Activated T-cell treated with anti-CD3 and anti-CD28 coated beads, Interleukin-2, amount 50 U/mL, for 4 hours (primary cell): ENCODE data around the gene AHSG. TPM values are rescaled to one million over a fixed set of nuclear protein-coding genes. Genes with fewer than 3 reads are reported as not detected.
"Not testable (repeated sequence)": the region's sequence is repeated elsewhere in the genome, so short reads cannot be mapped to it uniquely, and the experiment has no call there.

ENCODE experiments used
- ATAC-seq, 2 donors: fragments of 200-7000 bp; cut with Tn5 transposase; one replicate each; pipeline ENCODE4 v1.10.0; 2021
- DNase-seq: peaks from one replicate; pipeline ENCODE4 v3.0.0-alpha.2; 2020
- H3K27me3 Mint-ChIP-seq: one replicate; pipeline ENCODE4 v1.8.0; 2021; ENCODE audit warnings: low read depth, mixed read lengths
- H3K36me3 Mint-ChIP-seq: one replicate; pipeline ENCODE4 v1.8.0; 2022; ENCODE audit warnings: mixed read lengths; ENCODE audit not compliant: insufficient read depth
- H3K4me1 Mint-ChIP-seq: one replicate; pipeline ENCODE4 v1.8.0; 2021; ENCODE audit warnings: low read depth, mixed read lengths
- H3K4me3 Mint-ChIP-seq: one replicate; pipeline ENCODE4 v1.8.0; 2021; ENCODE audit warnings: mild to moderate bottlenecking, moderate library complexity, mixed read lengths
- H3K9me3 Mint-ChIP-seq: one replicate; pipeline ENCODE4 v1.8.0; 2021; ENCODE audit warnings: mixed read lengths
- total RNA-seq, 3 donors: library from RNA; stranded (reverse); gene quantifications; one replicate each; pipeline ENCODE4 v1.2.1, GENCODE V29; 2021

AHSG gene, protein sequence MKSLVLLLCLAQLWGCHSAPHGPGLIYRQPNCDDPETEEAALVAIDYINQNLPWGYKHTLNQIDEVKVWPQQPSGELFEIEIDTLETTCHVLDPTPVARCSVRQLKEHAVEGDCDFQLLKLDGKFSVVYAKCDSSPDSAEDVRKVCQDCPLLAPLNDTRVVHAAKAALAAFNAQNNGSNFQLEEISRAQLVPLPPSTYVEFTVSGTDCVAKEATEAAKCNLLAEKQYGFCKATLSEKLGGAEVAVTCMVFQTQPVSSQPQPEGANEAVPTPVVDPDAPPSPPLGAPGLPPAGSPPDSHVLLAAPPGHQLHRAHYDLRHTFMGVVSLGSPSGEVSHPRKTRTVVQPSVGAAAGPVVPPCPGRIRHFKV
- under 1 TPM; 0.66 to 0.86 (median 0.84) TPM for total RNA-seq

DNA sequence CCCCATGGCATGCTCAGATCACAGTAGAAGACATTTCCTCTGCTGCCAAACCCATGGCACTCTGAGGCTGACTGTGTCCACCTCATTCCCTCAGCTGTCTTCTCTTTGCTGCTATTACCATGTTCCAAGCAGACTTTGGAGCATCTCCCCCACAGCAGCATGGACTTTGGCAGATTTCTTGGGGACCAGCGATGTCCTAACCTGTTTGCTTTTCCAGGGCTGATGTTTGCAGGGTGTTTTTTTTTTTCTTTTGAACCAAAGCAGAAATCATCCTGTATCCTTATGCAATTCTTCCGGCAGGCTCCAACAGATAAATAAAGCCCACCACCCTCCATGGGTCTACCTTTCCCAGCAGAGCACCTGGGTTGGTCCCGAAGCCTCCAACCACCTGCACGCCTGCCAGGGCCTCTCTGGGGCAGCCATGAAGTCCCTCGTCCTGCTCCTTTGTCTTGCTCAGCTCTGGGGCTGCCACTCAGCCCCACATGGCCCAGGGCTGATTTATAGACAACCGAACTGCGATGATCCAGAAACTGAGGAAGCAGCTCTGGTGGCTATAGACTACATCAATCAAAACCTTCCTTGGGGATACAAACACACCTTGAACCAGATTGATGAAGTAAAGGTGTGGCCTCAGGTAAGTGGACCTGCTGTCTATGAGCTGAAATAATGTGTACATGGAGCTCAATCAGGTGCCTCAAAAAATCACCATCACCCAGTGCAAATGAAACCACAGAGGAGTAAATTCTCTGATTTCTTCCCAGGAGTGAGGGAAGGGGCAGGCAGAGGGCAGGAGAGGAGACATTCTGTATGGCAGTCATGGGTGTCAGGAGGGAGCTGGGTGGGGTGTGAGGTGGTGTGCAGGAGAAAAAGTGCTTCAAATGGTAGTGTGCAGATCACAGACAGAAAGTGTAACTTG, at the start of gene AHSG:
TSS of gene AHSG (plus strand) at position 340 of the 916 bp plus-strand sequence. CDS start at position 422, 82 bp downstream.
- H3K9me3 Mint-ChIP-seq, result no peaks in the 10 kb centered on the region
- H3K36me3 Mint-ChIP-seq, result no peaks in the 10 kb centered on the region
- H3K27me3 Mint-ChIP-seq, result peaks cover 17% of the 10 kb centered on the region
- ATAC-seq (no peak), DNase-seq (no peak)
- H3K4me3 Mint-ChIP-seq, result no peak within 1 kb of the TSS
- peaks cover 17% of the 10 kb centered on the region for H3K4me1 Mint-ChIP-seq

DNA sequence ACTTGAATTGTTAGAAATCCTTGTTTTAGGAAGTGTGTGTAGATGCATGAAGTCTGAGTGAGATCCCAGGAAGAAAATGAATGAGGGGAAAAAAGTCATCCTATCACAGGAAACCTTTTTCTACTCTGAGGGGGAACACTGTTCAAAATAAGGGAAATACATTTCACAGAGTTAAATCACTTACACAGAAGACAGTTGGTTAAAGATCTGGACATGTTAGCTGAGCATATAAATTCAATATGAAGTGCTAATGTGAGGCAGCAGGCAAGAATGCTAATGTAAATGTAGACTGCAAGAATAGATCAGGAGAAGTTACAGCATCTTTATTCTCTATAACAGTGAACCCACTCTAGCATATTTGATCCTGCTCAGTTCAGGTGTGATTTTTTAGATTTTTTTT, 48.3 kb upstream of the AHSG start:
- ATAC-seq (no peak), DNase-seq (no peak)
- no peaks in the 10 kb centered on the region for H3K27me3 Mint-ChIP-seq
- H3K9me3 Mint-ChIP-seq, result no peaks in the 10 kb centered on the region
- peak overlapping the region; percentile 4 for H3K4me3 Mint-ChIP-seq
- H3K36me3 Mint-ChIP-seq, result peaks cover 16% of the 10 kb centered on the region
- peaks cover 66% of the 10 kb centered on the region for H3K4me1 Mint-ChIP-seq

DNA sequence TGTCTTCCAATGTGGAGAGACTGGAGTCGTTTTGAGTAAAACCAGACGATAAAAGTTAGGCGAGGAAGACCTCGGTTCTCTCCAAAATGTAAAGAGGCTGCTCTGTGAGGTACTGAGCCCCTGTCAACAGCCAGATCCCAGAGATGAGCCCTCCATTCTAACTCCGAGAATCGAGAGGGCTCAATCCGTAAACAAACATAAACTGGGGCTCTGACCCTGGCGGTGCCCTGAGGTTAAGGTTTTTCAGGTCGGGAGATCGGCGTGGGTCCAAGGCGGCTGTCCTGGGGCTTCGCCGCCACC, 46.1 kb upstream of the AHSG start:
- peak in 1 of 2 donors; percentile 0 for ATAC-seq
- Mint-ChIP-seq H3K4me1 (peaks cover 67% of the 10 kb centered on the region), H3K4me3 (peak overlapping the region; percentile 93)

DNA sequence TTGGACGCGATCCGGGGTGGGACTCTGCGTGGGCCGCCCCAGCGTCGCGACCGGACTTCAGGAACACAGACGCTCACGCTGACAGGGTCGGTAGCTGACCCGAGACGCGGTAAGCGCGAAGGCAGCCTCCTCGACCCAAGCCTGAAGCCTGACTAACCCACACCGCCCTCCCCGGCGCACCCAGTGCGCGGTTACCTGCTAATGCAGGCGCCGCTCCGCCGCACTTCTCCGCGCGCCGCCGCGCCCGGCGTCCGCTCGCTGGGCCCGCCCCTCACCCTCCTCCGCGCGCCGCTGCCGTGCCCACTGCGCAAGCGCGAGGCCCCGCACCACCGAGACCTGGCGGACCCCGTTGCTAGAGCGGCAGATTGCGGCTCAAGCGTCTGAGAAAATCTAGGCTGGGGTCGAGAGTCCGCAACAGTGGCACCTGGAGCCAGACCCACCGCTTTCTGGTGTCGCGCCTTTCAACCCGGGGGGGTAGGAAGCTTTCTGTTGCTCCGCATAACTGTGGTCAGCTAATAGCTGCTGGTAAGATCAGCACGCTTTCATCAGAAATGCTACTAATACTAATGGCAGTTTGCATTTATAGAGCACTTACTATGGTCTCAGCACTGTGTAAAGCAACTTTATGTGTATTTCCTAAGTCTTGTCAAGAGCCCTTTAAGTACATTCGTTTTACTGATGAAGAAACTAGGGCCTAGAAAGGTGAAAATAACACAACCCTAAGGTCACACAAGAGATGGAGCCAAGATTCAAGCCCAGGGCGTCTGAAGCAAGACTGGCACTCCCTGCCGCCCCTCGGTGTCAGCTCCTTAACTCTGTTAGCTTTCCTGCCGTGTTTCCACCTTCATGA, 45.6 kb upstream of the AHSG start, which contains the start of gene TBCCD1:
TSS of gene TBCCD1 (minus strand) at position 268 of the 850 bp plus-strand sequence. CDS start 3,010 bp downstream, outside the sequence.
- peak; percentile 66 to 70 for ATAC-seq
- no peaks in the 10 kb centered on the region for H3K9me3 Mint-ChIP-seq
- H3K4me1 Mint-ChIP-seq, result peaks cover 66% of the 10 kb centered on the region
- DNase-seq, result peak; percentile 92
- peaks cover 7% of the 10 kb centered on the region for H3K36me3 Mint-ChIP-seq
- H3K27me3 Mint-ChIP-seq, result no peaks in the 10 kb centered on the region
- H3K4me3 Mint-ChIP-seq, result peak within 1 kb of the TSS; percentile 93

More for the DNA sequence above, 46.1 kb upstream of the AHSG start:
- no peaks in the 10 kb centered on the region for H3K9me3 Mint-ChIP-seq
- H3K27me3 Mint-ChIP-seq, result no peaks in the 10 kb centered on the region
- no peak for DNase-seq
- peaks cover 10% of the 10 kb centered on the region for H3K36me3 Mint-ChIP-seq

DNA sequence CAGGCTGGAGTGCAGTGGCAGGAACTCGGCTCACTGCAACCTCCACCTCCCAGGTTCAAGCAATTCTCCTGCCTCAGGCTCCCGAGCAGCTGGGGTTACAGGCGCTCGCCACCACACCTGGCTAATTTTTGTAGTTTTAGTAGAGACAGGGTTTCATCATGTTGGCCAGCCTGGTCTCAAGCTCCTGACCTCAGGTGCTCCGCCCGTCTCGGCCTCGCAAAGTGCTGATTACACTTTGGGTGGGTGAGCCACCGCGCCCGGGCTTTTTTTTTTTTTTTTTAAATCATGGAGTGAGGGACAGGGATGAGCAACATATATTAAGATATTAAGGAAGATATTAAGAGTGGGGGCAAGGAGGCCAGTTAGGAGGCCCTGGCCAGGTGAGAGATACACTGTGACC, 43.5 kb upstream of the AHSG start:
- not testable (repeated sequence) for H3K27me3 Mint-ChIP-seq

DNA sequence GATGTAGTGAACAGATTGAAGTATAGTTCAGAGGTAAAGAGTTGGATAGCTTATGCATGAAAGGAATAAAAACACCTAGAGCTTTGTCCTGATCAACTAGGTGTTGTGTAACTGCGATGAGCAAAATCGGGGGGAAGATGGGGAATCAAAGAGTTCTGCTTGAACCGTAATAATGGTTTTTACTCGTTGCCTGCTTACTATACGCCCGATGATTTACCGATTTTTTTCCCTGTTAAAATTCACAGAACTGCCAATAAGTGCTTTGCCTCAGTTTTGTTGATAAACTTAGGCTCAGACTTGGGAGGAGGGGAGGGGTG, 43.1 kb upstream of the AHSG start:
- peaks cover 14% of the 10 kb centered on the region for H3K36me3 Mint-ChIP-seq
- no peaks in the 10 kb centered on the region for H3K9me3 Mint-ChIP-seq
- peak overlapping the region; percentile 99 for H3K4me3 Mint-ChIP-seq
- no peak for DNase-seq
- H3K27me3 Mint-ChIP-seq, result no peaks in the 10 kb centered on the region
- ATAC-seq, result no peak
- peaks cover 59% of the 10 kb centered on the region for H3K4me1 Mint-ChIP-seq

More for the DNA sequence above, 43.5 kb upstream of the AHSG start:
- Mint-ChIP-seq H3K4me3 (peak overlapping the region; percentile 99), H3K36me3 (peaks cover 10% of the 10 kb centered on the region), H3K4me1 (peaks cover 59% of the 10 kb centered on the region)
- not testable (repeated sequence) for DNase-seq, H3K9me3 Mint-ChIP-seq, ATAC-seq

DNA sequence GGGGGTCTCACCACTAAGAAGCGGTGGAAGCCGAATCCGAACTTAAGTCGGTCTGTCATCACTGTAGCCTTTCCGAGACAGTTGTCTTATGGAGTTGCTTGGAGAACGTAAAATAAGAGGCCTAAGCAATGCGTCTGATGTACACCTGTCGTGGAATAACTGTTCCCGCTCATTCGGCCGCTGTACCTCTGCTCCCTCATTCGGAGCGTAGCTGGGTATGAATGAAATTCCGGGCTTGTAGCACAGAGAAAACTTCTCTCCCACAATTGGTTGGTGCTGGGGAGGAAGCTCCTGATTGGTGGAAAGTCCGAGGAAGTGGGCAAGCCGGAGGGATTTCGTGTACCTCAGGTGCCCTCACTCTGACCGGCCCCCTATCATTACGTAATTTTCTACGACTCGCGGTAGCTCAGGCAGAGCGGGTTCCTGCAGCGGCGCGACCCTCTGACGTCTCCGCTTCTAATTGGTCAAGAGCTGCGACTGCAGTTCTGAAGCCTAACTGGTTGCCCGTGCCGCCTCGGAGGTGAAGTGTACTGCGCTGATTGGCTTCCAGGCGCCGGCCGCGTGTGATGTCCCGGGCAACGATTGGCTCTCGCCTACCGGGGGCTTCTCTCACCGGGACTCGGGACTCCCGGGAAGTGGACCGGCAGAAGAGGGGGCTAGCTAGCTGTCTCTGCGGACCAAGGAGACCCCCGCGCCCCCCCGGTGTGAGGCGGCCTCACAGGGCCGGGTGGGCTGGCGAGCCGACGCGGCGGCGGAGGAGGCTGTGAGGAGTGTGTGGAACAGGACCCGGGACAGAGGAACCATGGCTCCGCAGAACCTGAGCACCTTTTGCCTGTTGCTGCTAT, 42.5 kb upstream of the AHSG start, which contains the start of gene DNAJB11:
TSS of gene DNAJB11 (plus strand) at position 625 of the 845 bp plus-strand sequence. CDS start at position 803, 178 bp downstream.
- H3K27me3 Mint-ChIP-seq, result no peaks in the 10 kb centered on the region
- peaks cover 58% of the 10 kb centered on the region for H3K4me1 Mint-ChIP-seq
- peak within 1 kb of the TSS; percentile 99 for H3K4me3 Mint-ChIP-seq
- DNase-seq (peak; percentile 97), ATAC-seq (peak; percentile 85 to 88)
- H3K36me3 Mint-ChIP-seq, result peaks cover 14% of the 10 kb centered on the region
- H3K9me3 Mint-ChIP-seq, result no peaks in the 10 kb centered on the region

DNA sequence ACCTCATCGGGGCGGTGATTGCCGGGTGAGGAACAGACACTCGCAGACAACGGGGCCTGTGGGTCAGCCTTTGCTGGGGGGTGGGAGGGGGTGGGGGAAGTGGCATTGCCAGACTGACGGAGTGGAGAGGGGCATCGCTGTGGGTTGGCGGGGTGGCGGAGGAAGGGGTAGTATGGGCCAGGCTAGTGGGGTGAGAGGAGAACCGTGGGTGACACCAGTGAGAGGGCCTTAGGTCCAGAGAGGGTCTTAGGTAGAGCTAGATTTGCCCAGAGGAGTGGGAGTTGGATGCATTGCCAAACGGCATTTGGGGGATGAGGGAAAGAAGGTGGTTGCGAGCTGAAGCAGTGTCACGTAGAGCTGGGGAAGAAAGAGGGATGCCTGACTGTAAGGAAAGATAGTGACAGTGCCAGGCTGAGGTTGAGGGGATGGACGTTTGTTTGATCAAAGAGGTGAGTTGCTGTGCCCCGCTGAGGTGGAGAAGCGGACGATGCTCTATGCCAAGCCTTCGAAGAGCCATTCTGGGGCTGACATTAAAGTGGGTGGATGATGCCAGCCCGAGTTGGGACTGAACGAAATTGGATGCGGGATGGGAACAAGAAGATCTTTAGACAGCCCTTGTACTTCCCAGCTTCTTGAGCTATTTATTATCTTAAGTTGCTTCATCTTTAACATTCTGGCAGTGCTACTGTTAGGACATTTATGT, 41.8 kb upstream of the AHSG start:
- ATAC-seq, result no peak
- Mint-ChIP-seq H3K9me3 (no peaks in the 10 kb centered on the region), H3K36me3 (peaks cover 17% of the 10 kb centered on the region), H3K4me3 (peak overlapping the region; percentile 99), H3K27me3 (no peaks in the 10 kb centered on the region), H3K4me1 (peaks cover 57% of the 10 kb centered on the region)
- DNase-seq, result no peak

DNA sequence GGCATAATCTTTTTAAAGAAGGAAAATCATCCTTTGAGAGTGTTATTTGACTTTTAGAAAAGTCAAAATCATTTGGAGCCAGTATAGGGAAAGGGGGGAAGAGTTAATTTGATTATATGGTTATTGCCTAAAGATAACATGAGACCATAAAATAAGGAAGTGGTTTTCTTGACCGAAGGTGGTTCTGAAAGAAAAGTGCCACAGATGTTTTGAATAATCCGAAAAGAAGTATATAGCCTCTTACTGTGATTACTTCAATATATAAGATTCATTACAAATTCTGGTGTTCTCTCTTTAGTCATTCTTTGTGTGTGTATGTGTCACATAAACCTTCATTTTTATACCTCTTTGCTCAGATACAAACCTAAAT, 41.2 kb upstream of the AHSG start:
- ATAC-seq, result no peak

DNA sequence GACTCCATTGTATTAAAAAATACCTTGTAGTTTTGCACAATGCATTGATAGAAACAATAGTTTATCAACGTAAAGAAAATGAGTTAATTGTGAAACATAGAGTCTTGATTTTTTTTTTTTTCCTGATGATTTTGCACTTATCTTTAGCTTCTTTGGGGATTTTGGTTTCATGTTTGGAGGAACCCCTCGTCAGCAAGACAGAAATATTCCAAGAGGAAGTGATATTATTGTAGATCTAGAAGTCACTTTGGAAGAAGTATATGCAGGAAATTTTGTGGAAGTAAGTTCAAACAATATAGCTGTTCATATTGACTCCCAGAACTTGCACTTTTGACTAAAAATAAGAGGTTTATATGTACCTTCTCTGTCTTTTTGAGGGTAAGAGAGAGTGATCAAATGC, 35.3 kb upstream of the AHSG start:
- Mint-ChIP-seq H3K27me3 (no peaks in the 10 kb centered on the region), H3K4me3 (no peak overlapping the region), H3K4me1 (peaks cover 23% of the 10 kb centered on the region), H3K9me3 (no peaks in the 10 kb centered on the region), H3K36me3 (peaks cover 46% of the 10 kb centered on the region)
- ATAC-seq, result no peak
- DNase-seq, result no peak

More for the DNA sequence above, 41.2 kb upstream of the AHSG start:
- Mint-ChIP-seq H3K9me3 (no peaks in the 10 kb centered on the region), H3K27me3 (no peaks in the 10 kb centered on the region), H3K4me1 (peaks cover 53% of the 10 kb centered on the region), H3K36me3 (peaks cover 20% of the 10 kb centered on the region), H3K4me3 (peak overlapping the region; percentile 99)
- no peak for DNase-seq

DNA sequence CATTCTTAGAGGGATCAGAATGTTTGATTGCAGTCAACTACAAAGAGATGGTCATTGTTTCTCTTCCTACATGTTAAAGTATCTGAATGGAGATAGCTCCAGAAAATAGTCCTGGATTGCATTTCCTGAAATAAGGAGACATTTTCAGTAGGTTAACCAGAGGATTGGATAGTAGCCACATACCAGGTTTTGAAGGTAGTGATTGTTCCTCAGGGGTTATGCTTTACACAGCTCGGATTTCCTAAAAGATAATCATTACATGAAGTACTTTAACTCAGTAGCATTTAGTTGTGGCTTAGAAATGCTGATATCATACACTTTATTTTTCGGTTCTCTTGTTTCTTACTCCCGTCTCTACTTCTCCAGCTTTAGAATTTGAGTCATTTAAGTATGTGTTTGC, 32.1 kb upstream of the AHSG start:
- no peak for ATAC-seq
- peaks cover 6% of the 10 kb centered on the region for H3K4me1 Mint-ChIP-seq
- H3K9me3 Mint-ChIP-seq, result no peaks in the 10 kb centered on the region
- no peak overlapping the region for H3K4me3 Mint-ChIP-seq
- no peak for DNase-seq
- no peaks in the 10 kb centered on the region for H3K27me3 Mint-ChIP-seq
- peaks cover 61% of the 10 kb centered on the region for H3K36me3 Mint-ChIP-seq

DNA sequence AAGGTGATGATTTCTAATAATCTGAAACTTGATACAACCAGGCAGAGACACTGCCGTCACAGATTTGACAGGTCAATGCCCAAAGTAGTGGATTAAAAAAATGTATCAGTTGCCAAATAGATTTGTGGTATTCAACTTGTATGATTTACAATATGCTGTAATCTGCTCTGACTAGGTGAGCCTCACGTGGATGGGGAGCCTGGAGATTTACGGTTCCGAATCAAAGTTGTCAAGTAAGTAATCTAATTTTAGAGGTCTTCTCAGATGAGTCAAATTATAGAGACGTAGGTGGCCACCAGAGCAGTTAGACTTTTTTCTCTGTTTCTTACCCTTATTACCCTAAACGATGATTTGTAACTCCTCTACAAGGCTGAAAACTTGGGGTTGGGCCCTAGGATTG, 30.3 kb upstream of the AHSG start:
- Mint-ChIP-seq H3K4me3 (no peak overlapping the region), H3K36me3 (peaks cover 61% of the 10 kb centered on the region)
- no peak for ATAC-seq

DNA sequence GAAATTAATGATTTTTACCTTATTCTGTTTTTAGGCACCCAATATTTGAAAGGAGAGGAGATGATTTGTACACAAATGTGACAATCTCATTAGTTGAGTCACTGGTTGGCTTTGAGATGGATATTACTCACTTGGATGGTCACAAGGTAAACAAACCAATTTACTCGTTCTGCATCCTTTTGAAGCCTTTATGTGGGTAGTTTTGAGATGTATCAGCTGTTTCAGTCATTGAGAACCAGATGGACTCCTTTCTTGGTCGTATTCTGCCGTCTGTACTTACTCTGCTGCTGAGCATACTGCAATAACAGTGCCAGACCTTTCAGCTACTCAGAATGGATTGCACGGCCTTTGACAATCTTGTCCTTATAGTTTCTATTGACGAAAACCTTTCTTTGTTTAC, 29.0 kb upstream of the AHSG start:
- DNase-seq, result no peak
- Mint-ChIP-seq H3K4me3 (no peak overlapping the region), H3K36me3 (peaks cover 60% of the 10 kb centered on the region), H3K27me3 (no peaks in the 10 kb centered on the region), H3K4me1 (peaks cover 8% of the 10 kb centered on the region), H3K9me3 (no peaks in the 10 kb centered on the region)
- ATAC-seq, result peak in 1 of 2 donors; percentile 48

More for the DNA sequence above, 30.3 kb upstream of the AHSG start:
- Mint-ChIP-seq H3K27me3 (no peaks in the 10 kb centered on the region), H3K4me1 (peaks cover 2% of the 10 kb centered on the region), H3K9me3 (no peaks in the 10 kb centered on the region)
- DNase-seq, result no peak
